GM19328 (cell line): ENCODE measurements around the gene L3HYPDH.

Experiments
- ATAC-seq: cut with Tn5 transposase; IDR thresholded peaks from one replicate; pipeline ENCODE4 v1.9.1; 2021; ENCODE audit warnings: mild to moderate bottlenecking, moderate library complexity; ENCODE audit not compliant: unreplicated experiment

The L3HYPDH gene

DNA sequence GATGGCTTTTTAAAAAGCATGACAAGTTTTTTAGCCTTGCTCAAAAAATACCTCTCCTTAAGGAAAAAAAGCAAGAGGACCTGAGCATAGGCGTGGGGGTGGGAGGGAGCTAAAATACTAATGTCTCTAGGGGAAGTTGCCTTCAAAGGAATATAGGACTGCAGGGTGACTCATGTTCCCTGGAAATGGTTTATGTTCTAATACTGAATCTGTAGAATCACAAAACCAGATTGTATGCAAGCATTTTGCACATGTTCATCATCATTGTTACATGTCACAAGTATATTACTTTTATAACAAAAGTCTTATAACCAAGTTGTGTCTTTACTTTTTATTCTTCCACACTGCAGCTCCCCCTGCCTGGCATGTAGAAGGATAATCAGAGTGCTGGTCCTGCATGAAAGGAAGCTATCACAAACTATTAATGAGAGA lies 55.6 kb downstream of the L3HYPDH start:
- ATAC-seq: no peak

DNA sequence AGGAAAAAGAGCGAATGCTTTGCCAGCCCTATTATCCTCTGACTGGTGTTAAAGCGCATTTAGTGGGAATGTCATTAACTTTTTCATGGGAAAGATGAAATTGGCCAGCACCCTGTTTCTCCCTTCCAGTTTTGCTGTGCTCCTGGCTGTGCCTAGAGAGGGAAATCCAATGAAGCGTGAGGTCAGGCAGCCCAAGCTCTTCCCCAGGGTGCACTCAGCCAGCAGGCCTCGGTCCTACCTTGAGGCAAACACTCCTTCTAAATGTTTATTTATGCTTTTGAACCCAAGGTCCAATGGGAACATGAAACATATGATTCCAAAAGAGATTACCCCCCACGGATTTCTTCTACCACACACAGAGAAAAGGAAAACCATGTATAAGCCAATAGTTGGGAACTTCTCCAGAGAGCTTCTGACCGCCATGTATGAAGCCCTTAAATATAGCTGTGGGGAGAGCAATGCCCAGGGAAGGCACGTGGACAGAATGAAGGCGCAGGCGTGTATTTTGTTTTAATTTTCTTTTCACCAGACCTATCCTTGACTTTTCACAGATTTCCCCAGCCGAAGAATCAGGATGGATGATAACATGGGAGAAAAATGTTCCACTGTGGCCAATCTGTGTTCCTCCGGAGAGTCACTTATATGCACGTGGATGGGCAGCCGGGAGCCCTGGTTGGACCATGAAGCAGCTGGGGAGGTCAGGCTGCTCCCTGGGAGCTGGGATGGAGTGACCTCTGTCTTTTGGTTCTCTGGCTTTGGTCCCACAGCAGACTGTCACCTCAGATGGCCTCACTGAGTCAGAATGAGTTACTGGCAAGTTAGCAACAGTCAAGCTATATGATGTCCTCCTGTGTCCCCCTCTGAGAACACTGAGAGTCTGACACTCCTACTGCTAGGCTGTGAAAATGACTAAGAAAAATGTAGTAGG lies 56.3 kb downstream of the L3HYPDH start:
- no peak for ATAC-seq

DNA sequence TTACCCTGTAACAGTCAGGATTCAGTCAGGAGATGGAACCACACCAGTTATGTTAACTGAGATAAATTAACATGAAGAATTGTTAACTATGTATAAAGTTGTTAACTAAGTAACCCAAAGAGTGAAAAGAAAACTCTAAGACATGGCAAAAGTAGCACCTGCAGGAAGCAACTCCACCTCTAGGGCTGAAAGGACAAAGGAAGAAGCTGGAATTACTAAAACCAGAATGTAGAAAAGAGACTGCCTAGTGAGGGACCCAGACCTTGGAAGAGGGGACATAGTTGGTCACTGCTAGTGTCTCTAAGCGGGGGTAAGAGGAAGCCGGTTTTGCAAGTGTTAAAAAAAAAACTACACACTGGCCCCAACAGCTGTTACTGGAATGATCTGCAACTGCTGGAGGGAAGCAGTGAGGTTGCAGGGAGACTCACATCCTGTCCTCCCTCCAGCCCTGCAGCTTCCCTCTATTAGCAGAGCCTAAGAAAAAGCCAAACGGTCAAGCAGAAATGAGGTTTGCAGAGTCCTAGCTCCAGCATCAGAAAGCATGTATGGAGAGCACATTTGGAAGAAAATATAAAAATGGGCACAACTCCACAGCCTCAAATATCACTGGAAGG lies 58.8 kb downstream of the L3HYPDH start:
- no peak for ATAC-seq

DNA sequence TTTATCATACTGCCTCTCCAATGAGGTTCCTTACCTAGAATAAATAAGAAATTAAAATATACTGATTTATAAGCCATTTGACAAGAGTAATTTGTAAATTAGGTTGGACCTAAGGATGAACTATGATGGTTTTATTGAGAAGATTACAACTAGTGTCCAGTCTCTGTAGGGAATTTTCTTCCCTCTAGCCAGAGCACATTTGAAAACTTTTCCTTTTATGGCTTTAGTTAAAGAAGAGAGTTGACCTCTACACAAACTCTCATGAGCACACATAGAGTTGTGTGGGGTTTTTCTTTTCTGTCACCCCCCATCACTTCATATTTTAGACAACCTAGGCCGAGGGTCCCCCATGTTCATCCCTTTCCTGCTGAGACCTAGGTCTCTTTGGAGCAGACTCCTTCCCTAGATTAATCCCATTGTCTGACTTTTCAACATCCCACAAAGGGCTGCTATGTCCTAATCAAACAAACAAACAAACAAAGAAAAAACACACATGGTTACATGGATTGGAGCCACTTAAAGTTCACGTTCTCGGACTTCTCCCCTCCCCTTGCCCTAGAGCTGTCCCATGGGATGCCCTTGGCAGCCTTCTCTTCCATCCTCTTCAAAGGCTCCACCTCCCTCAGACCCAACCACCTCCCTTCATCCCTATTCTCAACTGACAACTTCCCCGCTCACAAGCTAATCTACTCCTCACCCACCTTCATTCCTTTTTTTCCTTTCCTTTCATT lies 59.7 kb downstream of the L3HYPDH start:
- ATAC-seq: no peak
